ENCODE measurements around the gene HIPK3. TPM values are rescaled to one million over a fixed set of nuclear protein-coding genes. Genes with fewer than 3 reads are reported as not detected.
"Not testable (repeated sequence)": the region's sequence is repeated elsewhere in the genome, so short reads cannot be mapped to it uniquely, and the experiment has no call there.

Gene HIPK3
- total RNA-seq, 4 donors from 2014 or later: 292 to 331 (median 308) TPM

DNA sequence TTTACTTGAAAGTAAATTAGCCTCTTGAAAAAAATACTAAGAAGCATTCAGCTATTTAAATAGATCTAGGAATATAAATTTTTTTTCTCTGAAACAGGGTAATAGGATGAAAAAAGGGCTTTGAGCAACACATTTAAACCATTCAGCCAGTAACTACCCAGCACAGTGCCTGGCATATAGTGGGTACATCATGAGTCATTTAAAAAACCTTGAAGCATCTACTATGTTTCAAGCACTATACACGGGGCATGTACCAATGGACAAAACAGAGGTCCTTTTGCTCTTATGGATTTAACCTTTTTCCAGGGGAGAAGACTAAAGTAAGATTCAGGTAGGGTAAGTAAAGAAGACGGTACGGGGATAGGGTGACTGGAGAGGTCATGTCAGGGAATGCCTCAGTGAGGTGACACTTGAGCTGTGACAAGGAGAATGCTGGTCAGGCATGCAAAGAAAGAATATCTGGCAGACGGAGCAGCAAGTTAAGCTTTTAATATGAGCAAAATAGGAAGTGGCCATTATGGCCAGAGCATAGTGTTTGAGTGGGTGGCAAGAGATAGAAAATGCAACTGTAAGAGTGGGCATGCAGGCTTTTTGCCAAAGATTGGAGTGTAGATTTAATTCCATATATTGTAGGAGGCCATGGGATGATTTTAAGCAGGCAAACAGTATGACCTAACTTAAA is 101.1 kb downstream of the HIPK3 start:
- TF ChIP-seq EP300 (IDR thresholded peaks at IDR 0.05) (no peak), POLR2AphosphoS5 (IDR thresholded peaks at IDR 0.05) (no peak)
- TF ChIP-seq, protein P1, sequence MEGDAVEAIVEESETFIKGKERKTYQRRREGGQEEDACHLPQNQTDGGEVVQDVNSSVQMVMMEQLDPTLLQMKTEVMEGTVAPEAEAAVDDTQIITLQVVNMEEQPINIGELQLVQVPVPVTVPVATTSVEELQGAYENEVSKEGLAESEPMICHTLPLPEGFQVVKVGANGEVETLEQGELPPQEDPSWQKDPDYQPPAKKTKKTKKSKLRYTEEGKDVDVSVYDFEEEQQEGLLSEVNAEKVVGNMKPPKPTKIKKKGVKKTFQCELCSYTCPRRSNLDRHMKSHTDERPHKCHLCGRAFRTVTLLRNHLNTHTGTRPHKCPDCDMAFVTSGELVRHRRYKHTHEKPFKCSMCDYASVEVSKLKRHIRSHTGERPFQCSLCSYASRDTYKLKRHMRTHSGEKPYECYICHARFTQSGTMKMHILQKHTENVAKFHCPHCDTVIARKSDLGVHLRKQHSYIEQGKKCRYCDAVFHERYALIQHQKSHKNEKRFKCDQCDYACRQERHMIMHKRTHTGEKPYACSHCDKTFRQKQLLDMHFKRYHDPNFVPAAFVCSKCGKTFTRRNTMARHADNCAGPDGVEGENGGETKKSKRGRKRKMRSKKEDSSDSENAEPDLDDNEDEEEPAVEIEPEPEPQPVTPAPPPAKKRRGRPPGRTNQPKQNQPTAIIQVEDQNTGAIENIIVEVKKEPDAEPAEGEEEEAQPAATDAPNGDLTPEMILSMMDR (IDR thresholded peaks at IDR 0.05): no peak
- no peak for ATAC-seq
- Histone ChIP-seq H3K27me3 (no peaks in the 10 kb centered on the region), H3K27ac (no peak overlapping the region), H3K4me3 (no peak overlapping the region), H3K36me3 (peaks cover 5 to 31% of the 10 kb centered on the region in 2 donors), H3K9me3 (no peaks in the 10 kb centered on the region), H3K4me1 (peaks cover 0 to 9% (median 0%) of the 10 kb centered on the region in 3 donors)
- WGBS, 2 donors (ENCODE audit: low coverage in 1 of 2): 59 to 60% methylated on average over 4 of the region's 4 CpGs

DNA sequence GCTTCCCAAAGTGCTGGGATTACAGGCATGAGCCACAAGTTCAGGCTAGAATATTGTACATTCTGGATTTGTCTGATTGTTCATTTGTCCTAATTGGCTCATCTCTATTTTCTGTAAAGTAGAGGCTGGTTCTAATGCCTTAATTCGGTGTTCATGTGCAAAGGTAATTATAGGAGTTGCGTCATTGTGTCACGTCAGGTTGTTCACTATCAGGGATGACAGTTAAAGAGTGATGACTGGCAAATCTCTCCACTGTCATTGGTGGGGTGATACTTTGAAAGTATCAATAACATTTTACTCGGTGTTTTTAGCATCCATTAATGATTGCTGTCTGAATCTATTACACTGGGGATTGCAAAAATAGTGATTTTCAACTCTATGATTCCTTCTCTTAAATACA is 103.5 kb downstream of the HIPK3 start:
- H3K4me3 ChIP-seq: no peak overlapping the region
- H3K27ac ChIP-seq: no peak overlapping the region
- ATAC-seq: no peak
- WGBS, 2 donors (ENCODE audit: low coverage in 1 of 2): 86 to 94% methylated on average over 4 of the region's 4 CpGs
- no peaks in the 10 kb centered on the region for H3K27me3 ChIP-seq
- H3K4me1 ChIP-seq: peaks cover 0 to 9% (median 0%) of the 10 kb centered on the region in 3 donors
- H3K36me3 ChIP-seq: peaks cover 0 to 7% of the 10 kb centered on the region in 2 donors
- no peaks in the 10 kb centered on the region for H3K9me3 ChIP-seq
- TF ChIP-seq, protein P1 (IDR thresholded peaks at IDR 0.05): no peak
- TF ChIP-seq POLR2A (IDR thresholded peaks at IDR 0.05): no peak

DNA sequence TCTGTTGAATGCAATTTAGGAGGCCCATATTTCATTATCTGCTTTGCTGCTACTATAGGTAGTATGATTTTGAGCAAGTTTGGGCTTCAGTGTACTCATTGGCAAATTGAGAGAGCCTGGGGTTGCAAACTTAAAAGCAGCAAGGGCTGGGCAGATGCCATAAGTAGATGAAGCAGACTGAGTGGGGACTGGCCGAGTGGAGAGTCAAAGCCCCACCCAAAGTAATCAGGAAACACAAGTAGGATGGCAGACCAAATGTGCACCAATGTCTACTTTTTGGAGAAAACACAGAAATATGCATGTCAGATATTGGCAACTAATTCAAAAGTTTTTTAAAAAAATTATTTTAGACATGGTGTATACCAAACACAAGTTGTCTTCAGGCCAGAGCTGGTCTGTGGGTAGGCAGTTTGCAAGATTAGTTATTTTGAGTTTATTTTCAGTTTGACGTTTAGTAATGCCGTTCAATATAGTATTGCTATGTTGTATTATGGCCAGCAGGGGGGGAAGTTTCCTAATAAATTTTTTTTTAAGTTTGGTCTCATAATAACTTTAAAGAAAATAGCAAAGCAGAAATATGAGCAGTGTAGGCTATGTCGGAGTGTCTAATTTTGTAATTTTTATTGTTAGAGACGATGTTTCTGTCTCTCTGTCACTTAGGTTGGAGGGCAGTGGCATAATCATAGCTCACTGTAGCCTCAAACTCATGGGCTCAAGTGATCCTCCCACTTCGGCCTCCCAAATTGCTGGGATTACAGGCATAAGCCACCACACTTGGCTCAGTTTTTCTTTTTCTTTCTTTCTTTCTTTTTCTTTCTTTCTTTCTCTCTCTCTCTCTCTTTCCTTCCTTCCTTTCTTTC is 105.1 kb downstream of the HIPK3 start:
- Histone ChIP-seq H3K4me1 (peaks cover 0 to 9% (median 0%) of the 10 kb centered on the region in 3 donors), H3K4me3 (no peak overlapping the region), H3K9me3 (no peaks in the 10 kb centered on the region), H3K36me3 (no peaks in the 10 kb centered on the region), H3K27ac (no peak overlapping the region), H3K27me3 (no peaks in the 10 kb centered on the region)
- peak; percentile 48 for ATAC-seq
- no peak for TF ChIP-seq POLR2AphosphoS5 (IDR thresholded peaks at IDR 0.05)
- no peak for TF ChIP-seq EP300 (IDR thresholded peaks at IDR 0.05)
- TF ChIP-seq POLR2A (IDR thresholded peaks at IDR 0.05): no peak
- TF ChIP-seq, protein P1 (IDR thresholded peaks at IDR 0.05): peak; percentile 63 to 73 (median 69)
- 4 to 16% methylated on average over 4 to 6 of the region's 6 CpGs for WGBS, 2 donors (ENCODE audit: low coverage in 1 of 2)

DNA sequence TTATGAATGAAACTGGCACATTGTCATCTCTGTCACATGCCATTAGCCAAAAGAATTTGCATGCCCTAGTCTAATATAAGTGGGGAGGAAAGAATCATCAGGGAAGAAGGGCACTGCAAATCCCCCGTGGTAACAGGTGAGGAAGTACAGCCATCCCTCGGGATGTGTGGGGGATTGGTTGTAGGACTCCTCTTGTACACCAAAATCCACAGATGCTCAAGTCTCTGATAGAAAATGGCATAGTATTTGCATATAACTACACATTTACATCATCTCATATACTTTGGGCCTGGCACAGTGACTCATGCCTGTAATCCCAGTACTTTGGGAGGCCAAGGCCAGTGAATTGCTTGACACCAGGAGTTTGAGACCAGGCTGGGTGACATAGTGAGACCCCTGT is 109.7 kb downstream of the HIPK3 start:
- 88 to 90% methylated on average over 2 of the region's 2 CpGs for WGBS, 2 donors (ENCODE audit: low coverage in 1 of 2)
- no peak for ATAC-seq
- Histone ChIP-seq H3K9me3 (no peaks in the 10 kb centered on the region), H3K4me3 (no peak overlapping the region), H3K27ac (no peak overlapping the region), H3K27me3 (peaks cover 12% of the 10 kb centered on the region), H3K36me3 (no peaks in the 10 kb centered on the region), H3K4me1 (peaks cover 0 to 7% (median 0%) of the 10 kb centered on the region in 3 donors)
- TF ChIP-seq EP300 (IDR thresholded peaks at IDR 0.05) (no peak), POLR2A (IDR thresholded peaks at IDR 0.05) (no peak), POLR2AphosphoS5 (IDR thresholded peaks at IDR 0.05) (no peak)
- TF ChIP-seq, protein P1 (IDR thresholded peaks at IDR 0.05): no peak

DNA sequence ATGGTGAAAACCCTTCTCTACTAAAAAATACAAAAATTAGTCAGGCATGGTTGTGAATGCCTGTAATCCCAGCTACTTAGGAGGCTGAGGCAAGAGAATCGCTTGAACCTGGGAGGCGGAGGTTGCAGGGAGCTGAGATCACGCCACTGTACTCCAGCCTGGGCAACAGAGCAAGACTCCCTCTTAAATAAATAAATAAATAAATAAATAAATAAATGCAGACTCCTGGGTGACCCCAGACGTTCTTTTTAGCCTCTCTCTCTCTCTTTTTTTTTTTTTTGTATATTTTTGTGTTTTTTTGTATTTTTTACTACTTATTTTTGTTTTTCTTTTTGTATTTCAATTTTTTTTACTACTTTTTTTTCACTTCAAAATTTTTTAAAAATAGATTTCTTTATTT is 111.3 kb downstream of the HIPK3 start:
- not testable (repeated sequence) for H3K4me3 ChIP-seq, H3K27ac ChIP-seq, ATAC-seq, H3K36me3 ChIP-seq, H3K9me3 ChIP-seq, H3K4me1 ChIP-seq
- WGBS, 2 donors (ENCODE audit: low coverage in 1 of 2): 79 to 85% methylated on average over 2 to 4 of the region's 4 CpGs
- peaks cover 21% of the 10 kb centered on the region for H3K27me3 ChIP-seq

Measured in gastroesophageal sphincter (tissue), 4 donors.